Peyer's patch (tissue), 4 donors: ENCODE results near the gene LAMP5. TPM values are rescaled to one million over a fixed set of nuclear protein-coding genes. Genes with fewer than 3 reads are reported as not detected.

Source experiments
- DNase-seq, 3 donors: peaks; one replicate each; pipeline ENCODE4 v3.0.0-alpha.2; 2017 to 2019
- H3K27ac ChIP-seq, 4 donors: fragments of 200-600 bp; sonication (generic); one replicate each; pipeline ENCODE4 v1.5.1; 2016 to 2019
- H3K27me3 ChIP-seq, 2 donors: fragments of 200-600 bp; sonication (generic); one replicate each; pipeline ENCODE4 v1.5.1; 2019
- H3K36me3 ChIP-seq, 3 donors: fragments of 200-600 bp; sonication (generic); one replicate each; pipeline ENCODE4 v1.5.1; 2016 to 2019
- H3K4me1 ChIP-seq, 4 donors: fragments of 200-600 bp; sonication (generic); one replicate each; pipeline ENCODE4 v1.5.1; 2016 to 2019
- H3K4me3 ChIP-seq, 4 donors: fragments of 200-600 bp; sonication (generic); 1 replicate in 3 of 4; 2 replicates in 1 of 4; pipeline ENCODE4 v1.5.1; 2016 to 2019; ENCODE audit warnings: mild to moderate bottlenecking in 1 of 4
- H3K9me3 ChIP-seq, 4 donors: fragments of 200-600 bp; sonication (generic); one replicate each; pipeline ENCODE4 v1.5.1; 2016 to 2019; ENCODE audit warnings: mild to moderate bottlenecking in 1 of 4
- CTCF ChIP-seq, 6 experiments: fragments of 450-650 bp in 4 of 6; fragments of 200-600 bp in 2 of 6; sonication (generic) in 1 of 6; IDR thresholded peaks; one replicate each; pipeline ENCODE4 v1.5.1; 2017 to 2019; ENCODE audit warnings: antibody characterized with exemption in 6 of 6, mild to moderate bottlenecking in 3 of 6, moderate library complexity in 1 of 6
- POLR2A ChIP-seq, 2 donors: fragments of 450-650 bp; IDR thresholded peaks; one replicate each; pipeline ENCODE4 v1.5.1; 2017; ENCODE audit warnings: antibody characterized with exemption in 2 of 2, mild to moderate bottlenecking in 2 of 2, moderate library complexity in 2 of 2
- total RNA-seq, 4 donors: library from RNA; depleted of rRNA; stranded (reverse); fragments of >200 nt; gene quantifications; one replicate each; pipeline ENCODE4 v1.1.0, GENCODE V29; 2016

Gene LAMP5
- total RNA-seq, 4 donors from 2014 or later: not detected

GRCh38 chr20:9535449-9535848 lies 21.1 kb downstream of the LAMP5 start:
- H3K4me3 ChIP-seq: no peak overlapping the region
- TF ChIP-seq POLR2A (IDR thresholded peaks at IDR 0.05) (no peak), CTCF (IDR thresholded peaks at IDR 0.05) (no peak)

DNA sequence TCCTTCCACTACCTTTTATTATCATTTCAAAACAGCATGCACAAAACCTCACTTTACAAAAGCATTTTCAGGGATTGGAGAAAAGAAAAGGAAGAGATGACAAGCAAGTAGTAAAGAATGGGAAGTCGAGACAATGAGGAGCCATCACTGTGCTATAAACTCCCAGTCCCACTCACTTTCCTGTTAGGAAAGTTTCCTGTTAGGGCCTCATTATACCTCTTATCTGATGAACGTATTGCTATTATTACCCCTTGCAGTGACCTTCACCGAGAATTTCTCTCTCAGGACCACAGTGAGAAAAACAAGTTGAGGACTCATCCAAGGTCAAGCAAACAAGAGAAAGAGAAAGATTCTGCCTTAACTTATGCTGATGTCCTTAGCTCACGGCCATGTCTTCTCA lies 28.8 kb downstream of the LAMP5 start:
- Histone ChIP-seq H3K36me3 (no peaks in the 10 kb centered on the region), H3K27me3 (no peaks in the 10 kb centered on the region)
- TF ChIP-seq CTCF (IDR thresholded peaks at IDR 0.05) (no peak), POLR2A (IDR thresholded peaks at IDR 0.05) (no peak)

More at GRCh38 chr20:9535449-9535848, 21.1 kb downstream of the LAMP5 start:
- Histone ChIP-seq H3K36me3 (no peaks in the 10 kb centered on the region), H3K27me3 (no peaks in the 10 kb centered on the region), H3K27ac (no peak overlapping the region), H3K9me3 (no peaks in the 10 kb centered on the region), H3K4me1 (no peaks in the 10 kb centered on the region)
- DNase-seq: no peak

DNA sequence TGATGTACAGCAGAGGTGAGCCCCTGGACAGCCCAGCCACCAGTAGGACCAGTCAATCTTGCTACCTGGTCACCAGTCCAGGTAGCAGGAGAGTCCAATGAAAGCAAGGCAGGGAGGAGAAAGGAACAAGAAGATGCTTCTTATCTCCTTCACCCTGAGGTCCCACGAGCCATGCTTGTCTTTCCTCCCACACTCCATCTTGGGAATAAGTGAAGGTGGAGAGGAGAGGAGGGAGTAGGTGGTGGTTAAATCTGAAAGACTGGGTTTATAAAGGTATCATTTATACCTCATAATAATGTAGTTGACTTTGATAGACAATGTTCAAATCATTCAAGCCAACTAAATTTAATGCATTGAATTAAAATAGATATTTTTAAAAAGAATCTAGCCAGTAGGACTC lies 35.9 kb downstream of the LAMP5 start:
- Histone ChIP-seq H3K9me3 (no peaks in the 10 kb centered on the region), H3K27ac (no peak overlapping the region), H3K27me3 (no peaks in the 10 kb centered on the region), H3K4me3 (no peak overlapping the region), H3K36me3 (no peaks in the 10 kb centered on the region), H3K4me1 (no peaks in the 10 kb centered on the region)
- TF ChIP-seq CTCF (IDR thresholded peaks at IDR 0.05) (no peak), POLR2A (IDR thresholded peaks at IDR 0.05) (no peak)
- DNase-seq: no peak

More for the DNA sequence above, 28.8 kb downstream of the LAMP5 start:
- no peak overlapping the region for H3K27ac ChIP-seq
- H3K4me3 ChIP-seq: no peak overlapping the region
- DNase-seq: no peak
- H3K4me1 ChIP-seq: no peaks in the 10 kb centered on the region
- no peaks in the 10 kb centered on the region for H3K9me3 ChIP-seq

DNA sequence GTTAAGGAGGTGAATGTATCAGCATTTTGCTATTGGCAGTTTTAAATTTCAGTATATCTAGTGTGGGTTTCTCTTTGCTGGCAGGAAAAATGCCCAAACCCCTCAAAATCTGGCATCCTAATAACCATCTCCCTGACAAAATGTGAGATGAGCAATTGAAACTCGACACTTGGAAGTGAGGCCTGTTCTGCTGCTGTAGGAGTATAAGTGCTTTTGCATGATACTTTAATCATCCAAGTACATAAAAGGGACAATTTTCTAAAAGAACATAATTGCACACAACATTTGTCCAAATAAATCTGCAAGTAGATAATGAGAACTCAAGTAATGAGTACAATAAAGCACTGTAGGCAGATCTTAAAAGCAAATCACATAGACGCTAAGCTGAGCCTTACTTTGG lies 36.5 kb downstream of the LAMP5 start:
- Histone ChIP-seq H3K27me3 (no peaks in the 10 kb centered on the region), H3K4me3 (no peak overlapping the region), H3K27ac (no peak overlapping the region), H3K36me3 (no peaks in the 10 kb centered on the region), H3K4me1 (no peaks in the 10 kb centered on the region), H3K9me3 (no peaks in the 10 kb centered on the region)
- TF ChIP-seq POLR2A (IDR thresholded peaks at IDR 0.05) (no peak), CTCF (IDR thresholded peaks at IDR 0.05) (no peak)
- DNase-seq: no peak

- no peak for DNase-seq
These were observed 37.6 kb downstream of the LAMP5 start for GRCh38 chr20:9551808-9552550.

More at GRCh38 chr20:9551808-9552550, 37.6 kb downstream of the LAMP5 start:
- H3K9me3 ChIP-seq: no peaks in the 10 kb centered on the region
- H3K27ac ChIP-seq: no peak overlapping the region
- no peaks in the 10 kb centered on the region for H3K27me3 ChIP-seq
- H3K36me3 ChIP-seq: no peaks in the 10 kb centered on the region
- H3K4me1 ChIP-seq: no peaks in the 10 kb centered on the region
- TF ChIP-seq CTCF (IDR thresholded peaks at IDR 0.05) (no peak), POLR2A (IDR thresholded peaks at IDR 0.05) (no peak)
- no peak overlapping the region for H3K4me3 ChIP-seq
